GM23338 (cell line): ENCODE data around the gene ATR.
"Not testable (repeated sequence)": the region's sequence is repeated elsewhere in the genome, so short reads cannot be mapped to it uniquely, and the experiment has no call there.

Experiments
- CREB1 ChIP-seq: fragments of 250-450 bp; sonication (Bioruptor Pico); IDR thresholded peaks from 2 replicates; pipeline ENCODE4 v1.5.0; 2020; ENCODE audit warnings: low read depth, mild to moderate bottlenecking, moderate library complexity
- CTCF ChIP-seq, 2 experiments: fragments of 200-600 bp in 1 of 2; sonication (generic) in 1 of 2; conservative IDR thresholded peaks; 2 replicates each; pipeline versions ENCODE4 v1.5.1 to v1.6.1; 2016 to 2017; ENCODE audit warnings: antibody characterized with exemption in 2 of 2, low read depth in 2 of 2, mild to moderate bottlenecking in 2 of 2, moderate library complexity in 1 of 2
- EZH2 ChIP-seq: fragments of 200-600 bp; sonication (generic); IDR thresholded peaks from one replicate; pipeline ENCODE4 v1.8.0; 2017; ENCODE audit warnings: antibody characterized with exemption, mild to moderate bottlenecking, low read depth; ENCODE audit not compliant: unreplicated experiment
- JUNB ChIP-seq: IDR thresholded peaks from one replicate; pipeline ENCODE4 v1.6.1; 2016; ENCODE audit warnings: antibody characterized with exemption; ENCODE audit not compliant: unreplicated experiment
- POLR2AphosphoS5 ChIP-seq: IDR thresholded peaks from 2 replicates; pipeline ENCODE4 v1.6.1; 2016; ENCODE audit warnings: antibody characterized with exemption, low read depth
- REST ChIP-seq: IDR thresholded peaks from one replicate; pipeline ENCODE4 v1.6.1; 2018; ENCODE audit warnings: antibody characterized with exemption; ENCODE audit not compliant: unreplicated experiment

DNA sequence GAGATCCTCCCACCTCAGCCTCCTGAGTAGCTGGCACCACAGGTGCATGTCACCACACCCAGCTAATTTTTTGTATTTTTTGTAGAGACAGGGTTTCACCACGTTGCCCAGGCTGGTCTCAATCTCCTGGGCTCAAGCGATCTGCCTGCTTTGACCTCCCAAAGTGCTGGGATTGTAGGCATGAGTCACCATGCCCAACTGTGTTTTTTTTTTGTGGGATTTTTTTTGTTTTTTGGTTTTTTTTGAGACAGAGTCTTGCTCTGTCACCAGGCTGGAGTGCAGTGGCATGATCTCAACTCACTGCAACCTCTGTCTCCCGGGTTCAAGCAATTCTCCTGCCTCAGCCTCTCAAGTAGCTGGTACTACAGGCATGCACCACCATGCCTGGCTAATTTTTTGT lies 9.1 kb downstream of the ATR start:
- TF ChIP-seq CTCF (conservative IDR thresholded peaks at IDR 0.05; ENCODE audit: low read depth in 2 of 2); POLR2AphosphoS5; JUNB; EZH2; REST; CREB1 (CRISPR knock-in tag): not testable (repeated sequence)
